Upper lobe of right lung (tissue), 1 donor: Measurements from ENCODE around the gene ZNF716. TPM values are rescaled to one million over a fixed set of nuclear protein-coding genes. Genes with fewer than 3 reads are reported as not detected.
A peak's percentile ranks its signal among the peaks of the same experiment; 100 is the strongest.
"Not testable (repeated sequence)": the region's sequence is repeated elsewhere in the genome, so short reads cannot be mapped to it uniquely, and the experiment has no call there.

Source experiments
- ATAC-seq: fragments of 200-7000 bp; cut with Tn5 transposase; one replicate; pipeline ENCODE4 v1.9.1; 2020; ENCODE audit warnings: mild to moderate bottlenecking, moderate library complexity
- DNase-seq: peaks from one replicate; pipeline ENCODE4 v3.0.0-alpha.2; 2020
- H3K27ac ChIP-seq: fragments of 200-600 bp; one replicate; pipeline ENCODE4 v1.8.0; 2022
- H3K27me3 ChIP-seq: fragments of 200-600 bp; one replicate; pipeline ENCODE4 v1.8.0; 2022; ENCODE audit warnings: mild to moderate bottlenecking
- H3K36me3 ChIP-seq: fragments of 200-600 bp; one replicate; pipeline ENCODE4 v1.8.0; 2022
- H3K4me1 ChIP-seq: fragments of 200-600 bp; one replicate; pipeline ENCODE4 v1.8.0; 2022
- H3K4me3 ChIP-seq: fragments of 200-600 bp; one replicate; pipeline ENCODE4 v1.8.0; 2022; ENCODE audit warnings: mild to moderate bottlenecking
- H3K9me3 ChIP-seq: fragments of 200-600 bp; one replicate; pipeline ENCODE4 v1.8.0; 2022
- intact Hi-C: fragments of 100-400 bp; cut with DNase I; formaldehyde crosslinking; loops from one replicate; pipeline ENCODE4 v1.11.0; 2022
- total RNA-seq: library from RNA; stranded (reverse); fragmentation: NEBNext Ultra II Directional; extraction: Animal tissue kit (Norgen Biotek cat#: 25700); gene quantifications from one replicate; pipeline ENCODE4 v1.2.1, GENCODE V29; 2021
- TF ChIP-seq, protein P1 (sequence below): fragments of 200-600 bp; IDR thresholded peaks from one replicate; pipeline ENCODE4 v1.8.0; 2022; ENCODE audit warnings: antibody characterized with exemption
- donor health status: DM: no; HTN: yes; CAD: no; lungs with severe emphysema.

The ZNF716 gene
- total RNA-seq, 1 donor from 2014 or later = not detected

GRCh38 chr7:57427146-57427545 lies 22.8 kb upstream of the ZNF716 start:
- intact Hi-C loops = no loop called here
- Histone ChIP-seq H3K4me3 (no peak overlapping the region), H3K36me3 (no peaks in the 10 kb centered on the region), H3K4me1 (no peaks in the 10 kb centered on the region), H3K27ac (no peak overlapping the region), H3K9me3 (no peaks in the 10 kb centered on the region), H3K27me3 (no peaks in the 10 kb centered on the region)
- DNase-seq (no peak), ATAC-seq (peak; percentile 16)
- TF ChIP-seq, protein P1, sequence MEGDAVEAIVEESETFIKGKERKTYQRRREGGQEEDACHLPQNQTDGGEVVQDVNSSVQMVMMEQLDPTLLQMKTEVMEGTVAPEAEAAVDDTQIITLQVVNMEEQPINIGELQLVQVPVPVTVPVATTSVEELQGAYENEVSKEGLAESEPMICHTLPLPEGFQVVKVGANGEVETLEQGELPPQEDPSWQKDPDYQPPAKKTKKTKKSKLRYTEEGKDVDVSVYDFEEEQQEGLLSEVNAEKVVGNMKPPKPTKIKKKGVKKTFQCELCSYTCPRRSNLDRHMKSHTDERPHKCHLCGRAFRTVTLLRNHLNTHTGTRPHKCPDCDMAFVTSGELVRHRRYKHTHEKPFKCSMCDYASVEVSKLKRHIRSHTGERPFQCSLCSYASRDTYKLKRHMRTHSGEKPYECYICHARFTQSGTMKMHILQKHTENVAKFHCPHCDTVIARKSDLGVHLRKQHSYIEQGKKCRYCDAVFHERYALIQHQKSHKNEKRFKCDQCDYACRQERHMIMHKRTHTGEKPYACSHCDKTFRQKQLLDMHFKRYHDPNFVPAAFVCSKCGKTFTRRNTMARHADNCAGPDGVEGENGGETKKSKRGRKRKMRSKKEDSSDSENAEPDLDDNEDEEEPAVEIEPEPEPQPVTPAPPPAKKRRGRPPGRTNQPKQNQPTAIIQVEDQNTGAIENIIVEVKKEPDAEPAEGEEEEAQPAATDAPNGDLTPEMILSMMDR = no peak

DNA sequence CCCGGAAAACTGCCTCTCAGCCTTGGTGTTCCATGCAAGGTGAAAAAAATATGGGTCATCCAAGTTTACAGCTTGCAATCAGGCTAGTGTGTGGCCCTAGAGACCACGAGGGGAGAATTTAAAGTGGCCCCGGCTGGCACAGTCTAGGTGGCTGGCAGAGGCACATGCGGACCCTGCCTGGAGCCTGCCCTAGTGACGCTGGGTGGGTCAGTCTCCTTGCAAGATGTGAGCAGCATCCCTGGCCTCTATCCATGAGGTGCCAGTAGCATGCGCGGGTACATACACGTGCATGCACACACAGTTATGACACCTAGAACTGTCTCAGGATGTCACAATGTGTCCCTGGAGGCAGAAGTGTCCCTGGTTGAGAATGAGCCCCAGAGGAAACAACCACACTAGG lies 22.4 kb upstream of the ZNF716 start:
- DNase-seq = no peak
- Histone ChIP-seq H3K4me1 (no peaks in the 10 kb centered on the region), H3K27me3 (no peaks in the 10 kb centered on the region), H3K4me3 (no peak overlapping the region), H3K27ac (no peak overlapping the region), H3K36me3 (no peaks in the 10 kb centered on the region), H3K9me3 (no peaks in the 10 kb centered on the region)
- TF ChIP-seq, protein P1 = no peak
- intact Hi-C loops = no loop called here
- no peak for ATAC-seq

- intact Hi-C loops = no loop called here
- no peak for DNase-seq
- ATAC-seq = no peak
- Histone ChIP-seq H3K27ac (no peak overlapping the region), H3K27me3 (no peaks in the 10 kb centered on the region), H3K4me1 (no peaks in the 10 kb centered on the region), H3K36me3 (no peaks in the 10 kb centered on the region), H3K4me3 (no peak overlapping the region), H3K9me3 (no peaks in the 10 kb centered on the region)
- TF ChIP-seq, protein P1 = no peak
Measured at GRCh38 chr7:57432583-57432982, 17.4 kb upstream of the ZNF716 start.

GRCh38 chr7:57437581-57437980 lies 12.4 kb upstream of the ZNF716 start:
- ATAC-seq (peak; percentile 10), DNase-seq (no peak)
- no peaks in the 10 kb centered on the region for H3K4me1 ChIP-seq
- H3K27me3 ChIP-seq = no peaks in the 10 kb centered on the region
- intact Hi-C loops = no loop called here
- no peak overlapping the region for H3K27ac ChIP-seq
- no peak overlapping the region for H3K4me3 ChIP-seq
- no peaks in the 10 kb centered on the region for H3K9me3 ChIP-seq
- TF ChIP-seq, protein P1 = no peak
- no peaks in the 10 kb centered on the region for H3K36me3 ChIP-seq

DNA sequence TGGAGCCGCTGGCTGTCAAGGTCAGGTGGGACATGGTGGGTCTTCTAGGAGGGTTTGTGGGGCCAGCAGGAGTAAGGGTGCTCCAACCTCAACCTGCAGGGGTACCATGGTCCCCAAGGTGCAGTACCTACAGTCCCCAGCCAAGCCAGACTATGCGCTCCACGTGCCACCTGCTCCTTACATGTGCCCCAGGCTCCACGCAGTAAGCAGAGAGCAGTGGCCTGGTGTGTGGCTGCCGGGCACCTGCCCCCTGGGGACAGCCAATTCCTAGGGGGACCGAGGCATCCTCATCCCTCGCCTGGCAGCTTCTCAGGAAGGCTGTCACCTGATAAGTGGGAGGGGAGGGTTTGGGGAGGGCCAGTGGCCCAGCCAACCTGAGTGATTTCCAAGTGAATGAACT lies 11.7 kb upstream of the ZNF716 start:
- H3K9me3 ChIP-seq = no peaks in the 10 kb centered on the region
- H3K4me1 ChIP-seq = no peaks in the 10 kb centered on the region
- ATAC-seq = peak; percentile 9
- no peaks in the 10 kb centered on the region for H3K36me3 ChIP-seq
- TF ChIP-seq, protein P1 = no peak
- no peak for DNase-seq
- no peak overlapping the region for H3K27ac ChIP-seq
- intact Hi-C loops = no loop called here
- no peak overlapping the region for H3K4me3 ChIP-seq
- no peaks in the 10 kb centered on the region for H3K27me3 ChIP-seq

DNA sequence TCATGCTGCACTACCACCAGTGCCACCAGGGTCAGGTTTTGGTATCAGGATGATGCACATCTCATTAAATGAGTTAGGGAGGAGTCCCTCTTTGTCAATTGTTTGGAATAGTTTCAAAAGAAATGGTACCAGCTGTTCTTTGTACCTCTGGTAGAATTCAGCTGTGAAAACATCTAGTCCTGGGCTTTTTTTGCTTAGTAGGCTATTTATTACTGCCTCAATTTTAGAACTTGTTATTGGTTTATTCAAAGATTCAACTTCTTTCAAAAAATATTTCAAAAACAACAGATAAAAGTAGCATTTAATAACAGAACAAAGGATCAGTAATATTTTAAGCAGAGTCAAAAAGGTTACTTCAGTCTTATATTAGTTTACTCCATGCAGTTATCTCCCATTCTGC lies 6.4 kb upstream of the ZNF716 start:
- TF ChIP-seq, protein P1 = no peak
- H3K27ac ChIP-seq = no peak overlapping the region
- no peak overlapping the region for H3K4me3 ChIP-seq
- intact Hi-C loops = no loop called here
- H3K9me3 ChIP-seq = no peaks in the 10 kb centered on the region
- ATAC-seq = no peak
- no peaks in the 10 kb centered on the region for H3K4me1 ChIP-seq
- no peak for DNase-seq
- no peaks in the 10 kb centered on the region for H3K27me3 ChIP-seq
- H3K36me3 ChIP-seq = no peaks in the 10 kb centered on the region

- H3K4me3 ChIP-seq, H3K4me1 ChIP-seq, H3K27ac ChIP-seq, H3K36me3 ChIP-seq, intact Hi-C loops, DNase-seq, H3K27me3 ChIP-seq, ATAC-seq: not testable (repeated sequence)
- peaks cover 63% of the 10 kb centered on the region for H3K9me3 ChIP-seq
Measured at GRCh38 chr7:57469186-57469828, 19.3 kb downstream of the ZNF716 start.

DNA sequence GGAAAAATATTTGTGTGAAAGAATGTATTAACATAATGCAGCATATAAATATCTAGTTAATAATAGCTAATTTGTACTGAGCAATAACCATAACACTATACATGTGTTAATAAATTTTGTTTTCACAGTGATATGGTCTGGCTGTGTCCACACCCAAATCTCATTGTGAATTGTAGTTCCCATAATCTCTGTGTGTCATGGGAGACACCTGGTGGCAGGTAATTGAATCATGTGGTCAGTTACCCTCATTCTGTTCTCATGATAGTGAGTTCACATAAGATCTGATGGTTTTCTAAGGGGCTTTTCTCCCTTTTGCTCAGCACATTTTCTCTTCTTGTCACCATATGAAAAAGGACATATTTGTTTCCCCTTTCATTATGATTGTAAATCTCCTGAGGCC lies 30.3 kb downstream of the ZNF716 start:
- peaks cover 12% of the 10 kb centered on the region for H3K9me3 ChIP-seq
- H3K4me3 ChIP-seq, H3K36me3 ChIP-seq, H3K27ac ChIP-seq, DNase-seq, H3K27me3 ChIP-seq, H3K4me1 ChIP-seq, intact Hi-C loops, ATAC-seq: not testable (repeated sequence)
